Left ventricle myocardium inferior (tissue), 1 donor: ENCODE data around the gene ZNF181. TPM values are rescaled to one million over a fixed set of nuclear protein-coding genes. Genes with fewer than 3 reads are reported as not detected.
A peak's percentile ranks its signal among the peaks of the same experiment; 100 is the strongest.

Experiments
- DNase-seq: peaks from one replicate; pipeline ENCODE4 v3.0.0-alpha.2; 2020
- H3K27ac ChIP-seq: fragments of 200-600 bp; replicated peaks from 2 replicates; pipeline ENCODE4 v1.8.0; 2021
- H3K27me3 ChIP-seq: fragments of 200-600 bp; 2 replicates; pipeline ENCODE4 v1.8.0; 2021; ENCODE audit warnings: low read depth
- H3K36me3 ChIP-seq: fragments of 200-600 bp; 2 replicates; pipeline ENCODE4 v1.8.0; 2021
- H3K4me1 ChIP-seq: fragments of 200-600 bp; 2 replicates; pipeline ENCODE4 v1.8.0; 2021
- H3K4me3 ChIP-seq: fragments of 200-600 bp; 2 replicates; pipeline ENCODE4 v1.8.0; 2021; ENCODE audit warnings: mild to moderate bottlenecking, moderate library complexity
- H3K9me3 ChIP-seq: fragments of 200-600 bp; replicated peaks from 2 replicates; pipeline ENCODE4 v1.8.0; 2021
- CTCF ChIP-seq: fragments of 200-600 bp; IDR thresholded peaks from 2 replicates; pipeline ENCODE4 v1.8.0; 2021; ENCODE audit warnings: antibody characterized with exemption, mild to moderate bottlenecking, borderline replicate concordance
- intact Hi-C: fragments of 100-400 bp; cut with micrococcal nuclease; formaldehyde crosslinking; loops from one replicate; pipeline ENCODE4 v1.11.0; 2022
- total RNA-seq: library from RNA; stranded (reverse); fragmentation: NEBNext Ultra II Directional; extraction: Animal tissue kit (Norgen Biotek cat#: 25700); gene quantifications from one replicate; pipeline ENCODE4 v1.2.1, GENCODE V29; 2021
- donor health status: DM: no; HTN: yes; CAD: no; lungs with severe emphysema.

The ZNF181 gene
- total RNA-seq, 1 donor from 2014 or later, result 23.3 TPM

GRCh38 chr19:34732612-34733211 is 1.3 kb upstream of the ZNF181 start:
- Histone ChIP-seq H3K4me3 (peak overlapping the region; percentile 92), H3K4me1 (peaks cover 56% of the 10 kb centered on the region), H3K9me3 (peaks cover 10% of the 10 kb centered on the region), H3K36me3 (peaks cover 26% of the 10 kb centered on the region), H3K27ac (peak overlapping the region; percentile 100), H3K27me3 (no peaks in the 10 kb centered on the region)
- intact Hi-C loops, result no loop called here
- DNase-seq, result no peak
- no peak for TF ChIP-seq CTCF

- DNase-seq, result peak; percentile 40
- Histone ChIP-seq H3K9me3 (peaks cover 16% of the 10 kb centered on the region), H3K27ac (peak overlapping the region; percentile 100), H3K4me3 (peak overlapping the region; percentile 92), H3K36me3 (peaks cover 32% of the 10 kb centered on the region), H3K27me3 (no peaks in the 10 kb centered on the region), H3K4me1 (peaks cover 56% of the 10 kb centered on the region)
- no peak for TF ChIP-seq CTCF
- intact Hi-C loops, result no loop called here
Observed at GRCh38 chr19:34733266-34733745, 737 bp upstream of the ZNF181 start.

- H3K4me3 ChIP-seq, result peak overlapping the region; percentile 92
- H3K4me1 ChIP-seq, result peaks cover 56% of the 10 kb centered on the region
- DNase-seq, result no peak
- peaks cover 29% of the 10 kb centered on the region for H3K9me3 ChIP-seq
- H3K36me3 ChIP-seq, result peaks cover 45% of the 10 kb centered on the region
- no peaks in the 10 kb centered on the region for H3K27me3 ChIP-seq
- H3K27ac ChIP-seq, result peak overlapping the region; percentile 100
- no peak for TF ChIP-seq CTCF
- intact Hi-C loops, result no loop called here
Observed at GRCh38 chr19:34734537-34735103, 577 bp downstream of the ZNF181 start.

- H3K36me3 ChIP-seq, result peaks cover 91% of the 10 kb centered on the region
- TF ChIP-seq CTCF, result no peak
Observed at GRCh38 chr19:34744896-34745690, 11.1 kb downstream of the ZNF181 start.

GRCh38 chr19:34757441-34757840 is 23.4 kb downstream of the ZNF181 start:
- no peak overlapping the region for H3K4me3 ChIP-seq
- TF ChIP-seq CTCF, result no peak
- intact Hi-C loops, result no loop called here

More at GRCh38 chr19:34744896-34745690, 11.1 kb downstream of the ZNF181 start:
- Histone ChIP-seq H3K9me3 (peaks cover 100% of the 10 kb centered on the region), H3K4me1 (no peaks in the 10 kb centered on the region), H3K27me3 (no peaks in the 10 kb centered on the region), H3K4me3 (no peak overlapping the region), H3K27ac (no peak overlapping the region)
- intact Hi-C loops, result no loop called here
- DNase-seq, result no peak

More at GRCh38 chr19:34757441-34757840, 23.4 kb downstream of the ZNF181 start:
- no peaks in the 10 kb centered on the region for H3K27me3 ChIP-seq
- H3K9me3 ChIP-seq, result peaks cover 100% of the 10 kb centered on the region
- peaks cover 100% of the 10 kb centered on the region for H3K36me3 ChIP-seq
- no peaks in the 10 kb centered on the region for H3K4me1 ChIP-seq
- DNase-seq, result no peak
- H3K27ac ChIP-seq, result no peak overlapping the region
